DOHH2 (cell line): ENCODE data around the gene CRELD1.

Experiments
- EZH2phosphoT487 ChIP-seq: fragments of 200-600 bp; sonication (generic); IDR thresholded peaks from 2 replicates; pipeline ENCODE4 v1.6.1; 2017; ENCODE audit warnings: borderline replicate concordance, mild to moderate bottlenecking, antibody characterized with exemption, low read length, moderate library complexity, mixed read lengths
- TF ChIP-seq, protein P1 (sequence below): fragments of 200-600 bp; sonication (generic); IDR thresholded peaks from one replicate; pipeline ENCODE4 v1.5.1; 2014; ENCODE audit warnings: antibody characterized with exemption, mild to moderate bottlenecking, low read depth, low read length; ENCODE audit not compliant: poor library complexity, severe bottlenecking

DNA sequence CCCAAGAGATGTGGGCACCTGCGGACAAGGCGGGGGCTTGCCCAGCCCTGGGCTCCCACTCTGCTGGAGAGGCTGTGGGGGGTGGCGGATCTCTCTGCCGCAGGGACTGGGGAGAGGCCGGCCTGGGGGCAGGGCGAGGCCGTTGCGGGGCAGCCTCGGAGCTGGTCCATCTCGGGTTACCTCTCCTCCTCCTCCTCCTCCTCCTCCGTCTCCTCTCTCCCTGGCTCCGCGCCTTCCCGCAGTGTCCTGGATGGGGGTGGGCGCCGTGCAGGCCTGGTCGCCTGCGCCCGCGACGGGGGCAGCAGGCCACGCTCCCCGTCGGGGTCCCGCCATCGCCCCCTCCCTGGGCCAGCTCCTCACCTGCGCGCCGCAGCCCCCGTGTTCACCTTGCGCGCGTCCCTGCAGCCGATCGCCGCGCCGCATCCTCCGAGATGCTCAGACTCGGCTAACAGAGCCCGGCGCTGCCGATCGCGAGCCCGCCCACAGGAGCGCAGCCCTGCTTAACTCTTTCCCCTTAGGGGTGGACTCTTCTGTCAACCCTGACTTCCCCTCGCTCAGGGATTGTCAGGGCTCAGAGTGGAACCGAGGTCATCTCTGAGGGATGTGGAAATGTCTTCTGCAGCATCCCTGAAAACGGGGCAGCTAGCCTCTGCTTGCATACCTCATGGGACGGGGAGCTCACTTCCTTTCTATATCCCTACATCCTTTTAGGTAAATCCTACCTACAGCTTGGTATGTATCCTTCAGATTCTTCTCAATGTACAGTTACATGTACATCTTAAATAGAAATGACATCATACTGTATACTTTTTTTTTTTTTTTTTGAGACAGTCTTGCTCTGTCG lies 18.6 kb downstream of the CRELD1 start, which contains the start of gene PRRT3:
- TF ChIP-seq, protein P1, sequence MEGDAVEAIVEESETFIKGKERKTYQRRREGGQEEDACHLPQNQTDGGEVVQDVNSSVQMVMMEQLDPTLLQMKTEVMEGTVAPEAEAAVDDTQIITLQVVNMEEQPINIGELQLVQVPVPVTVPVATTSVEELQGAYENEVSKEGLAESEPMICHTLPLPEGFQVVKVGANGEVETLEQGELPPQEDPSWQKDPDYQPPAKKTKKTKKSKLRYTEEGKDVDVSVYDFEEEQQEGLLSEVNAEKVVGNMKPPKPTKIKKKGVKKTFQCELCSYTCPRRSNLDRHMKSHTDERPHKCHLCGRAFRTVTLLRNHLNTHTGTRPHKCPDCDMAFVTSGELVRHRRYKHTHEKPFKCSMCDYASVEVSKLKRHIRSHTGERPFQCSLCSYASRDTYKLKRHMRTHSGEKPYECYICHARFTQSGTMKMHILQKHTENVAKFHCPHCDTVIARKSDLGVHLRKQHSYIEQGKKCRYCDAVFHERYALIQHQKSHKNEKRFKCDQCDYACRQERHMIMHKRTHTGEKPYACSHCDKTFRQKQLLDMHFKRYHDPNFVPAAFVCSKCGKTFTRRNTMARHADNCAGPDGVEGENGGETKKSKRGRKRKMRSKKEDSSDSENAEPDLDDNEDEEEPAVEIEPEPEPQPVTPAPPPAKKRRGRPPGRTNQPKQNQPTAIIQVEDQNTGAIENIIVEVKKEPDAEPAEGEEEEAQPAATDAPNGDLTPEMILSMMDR = no peak
- no peak for TF ChIP-seq EZH2phosphoT487
